HG03060 (cell line): ENCODE data around the gene STAB1.

Experiments
- ATAC-seq: cut with Tn5 transposase; IDR thresholded peaks from one replicate; pipeline ENCODE4 v1.9.1; 2021; ENCODE audit warnings: low read depth, moderate number of reproducible peaks; ENCODE audit not compliant: unreplicated experiment

The STAB1 gene

DNA sequence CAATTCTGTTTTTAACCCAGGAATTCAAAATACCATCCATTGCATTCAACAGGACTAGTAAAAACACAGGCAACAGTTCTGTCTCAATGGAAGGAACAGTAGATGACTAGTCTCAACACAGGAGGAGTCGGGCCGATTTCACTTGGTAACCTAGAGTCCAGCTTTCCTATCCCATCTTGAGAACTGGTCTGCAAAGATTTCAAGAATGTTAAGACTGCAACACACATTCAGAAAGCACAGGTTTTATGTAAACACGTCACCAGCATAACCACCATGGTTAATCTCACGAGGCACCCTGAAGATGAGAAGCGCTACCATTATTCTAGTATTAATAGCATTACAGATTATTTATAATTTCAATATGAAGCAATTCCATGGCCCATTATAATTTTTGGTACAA lies 63.3 kb downstream of the STAB1 start:
- no peak for ATAC-seq

DNA sequence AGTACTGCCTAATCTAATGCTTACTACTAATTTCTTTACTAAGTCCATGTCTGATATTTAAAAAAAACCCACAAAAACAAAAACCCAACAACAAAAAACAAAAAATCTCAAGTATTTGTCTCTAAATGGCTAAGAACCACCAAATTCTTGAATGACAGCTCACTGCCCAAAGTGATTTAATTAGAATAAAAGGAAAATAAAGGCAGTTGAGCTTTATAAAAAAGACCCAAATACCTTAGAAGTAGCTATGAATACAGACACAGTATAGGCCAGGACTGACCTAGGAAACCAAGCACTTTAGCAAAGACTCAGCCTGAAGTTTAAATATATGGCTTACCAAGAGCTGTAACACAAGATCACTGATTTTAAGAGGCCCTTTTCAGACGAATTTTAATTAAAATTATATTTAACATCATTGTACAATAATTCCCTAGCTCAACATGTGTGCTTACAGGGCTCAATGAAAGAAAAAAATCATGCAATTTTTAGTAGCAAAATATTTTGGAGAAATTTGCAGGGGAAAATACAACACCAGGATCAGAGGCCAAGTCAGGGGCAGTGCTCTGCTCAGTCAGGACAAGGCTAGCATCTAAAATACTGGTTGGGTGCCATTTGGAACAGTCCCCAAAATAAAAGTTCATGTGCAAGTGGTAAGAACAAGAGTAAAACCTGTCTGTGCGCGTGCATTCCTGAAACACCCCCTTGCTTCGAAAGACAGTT lies 66.0 kb downstream of the STAB1 start:
- no peak for ATAC-seq

DNA sequence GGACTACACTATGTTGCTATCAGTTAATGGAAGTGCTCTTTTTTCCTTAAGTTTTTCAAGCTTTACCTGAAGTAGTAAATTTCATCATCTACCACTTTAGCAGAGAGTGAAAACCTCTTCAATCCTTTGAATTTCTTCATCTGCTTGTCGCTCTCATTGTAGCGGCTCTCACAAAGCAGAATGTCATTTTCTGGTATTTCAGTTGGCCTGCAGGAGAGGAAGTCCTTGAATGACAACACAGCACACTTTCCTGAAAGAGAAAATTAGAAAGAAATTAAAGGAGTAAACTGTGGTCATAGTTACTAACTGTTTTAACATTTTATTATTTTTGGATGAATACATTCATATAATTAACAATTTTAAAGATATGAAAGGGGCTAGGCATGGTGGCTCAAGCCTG lies 68.8 kb downstream of the STAB1 start:
- no peak for ATAC-seq

DNA sequence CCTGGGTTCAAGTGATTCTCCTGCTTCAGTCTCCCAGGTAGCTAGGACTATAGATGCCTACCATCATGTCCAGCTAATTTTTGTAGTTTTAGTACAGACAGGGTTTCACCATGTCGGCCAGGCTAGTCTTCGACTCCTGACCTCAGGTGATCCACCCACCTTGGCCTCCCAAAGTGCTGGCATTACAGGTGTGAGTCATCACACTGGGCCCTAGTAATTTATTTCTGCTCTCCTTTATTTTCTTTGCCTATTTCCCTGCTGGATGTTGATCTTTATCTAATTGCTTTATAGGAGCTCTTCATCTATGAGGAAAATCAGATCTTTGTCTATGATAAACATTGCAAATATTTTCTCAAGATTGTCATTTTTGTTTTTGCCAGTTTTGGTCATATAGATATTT lies 72.9 kb downstream of the STAB1 start:
- no peak for ATAC-seq

DNA sequence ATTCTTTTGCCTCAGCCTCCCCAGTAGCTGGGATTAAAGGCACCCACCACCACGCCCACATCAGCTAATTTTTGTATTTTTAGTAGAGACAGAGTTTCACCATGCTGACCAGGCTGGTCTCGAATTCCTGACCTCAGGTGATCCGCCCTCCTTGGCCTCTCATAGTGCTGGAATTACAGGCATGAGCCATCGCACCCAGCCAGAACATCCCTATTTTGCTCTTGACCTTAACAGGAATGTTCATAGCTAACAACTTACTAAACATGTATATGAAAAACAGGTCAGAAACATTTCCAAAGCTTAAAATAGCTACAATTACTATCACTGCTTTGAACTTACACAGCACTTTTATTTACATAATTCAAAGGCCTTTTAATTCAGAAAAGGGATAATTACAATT lies 74.9 kb downstream of the STAB1 start:
- no peak for ATAC-seq

DNA sequence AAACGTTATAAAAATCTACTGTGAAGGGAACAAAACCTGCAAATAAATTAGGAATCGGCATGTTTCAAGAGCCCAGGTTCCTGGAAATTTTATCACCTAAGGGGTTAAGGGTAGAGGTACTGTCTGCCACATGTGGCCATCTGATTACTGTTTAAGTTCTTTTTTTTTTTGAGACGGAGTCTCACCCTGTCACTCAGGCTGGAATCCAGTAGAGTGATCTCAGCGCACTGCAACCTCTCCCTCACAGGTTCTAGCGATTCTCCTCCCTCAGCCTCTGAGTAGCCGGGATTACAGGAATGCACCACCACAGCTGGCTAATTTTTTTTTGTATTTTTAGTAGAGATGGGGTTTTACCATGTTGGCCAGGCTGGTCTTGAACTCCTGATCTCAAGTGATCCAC lies 77.1 kb downstream of the STAB1 start:
- no peak for ATAC-seq
